SK-N-SH (cell line): ENCODE results near the gene ACTR1A. TPM values are rescaled to one million over a fixed set of nuclear protein-coding genes. Genes with fewer than 3 reads are reported as not detected.

Source experiments
- CTCF ChIA-PET: fragments of 300-600, 350-600 bp; formaldehyde crosslinking; extraction: SDS; loops from one replicate; lab custom pipeline; 2021; lab: Yijun Ruan, JAX
- POLR2A ChIA-PET: fragments of 350-600 bp; sonication (Branson Sonifier 250); formaldehyde crosslinking; extraction: SDS; loops from one replicate; lab custom pipeline; 2020; ENCODE audit warnings: antibody characterized with exemption, inconsistent platforms; lab: Yijun Ruan, JAX
- DNase-seq: peaks from one replicate; pipeline ENCODE4 v3.0.0; 2012
- H2AFZ ChIP-seq: fragments of 200-600 bp; sonication (generic); 2 replicates; pipeline ENCODE4 v1.8.1; 2016; ENCODE audit warnings: antibody characterized with exemption, mild to moderate bottlenecking, low read depth
- H3F3A ChIP-seq: fragments of 200-600 bp; sonication (generic); replicated peaks from 2 replicates; pipeline ENCODE3; 2016; ENCODE audit warnings: antibody characterized with exemption, mild to moderate bottlenecking; ENCODE audit not compliant: insufficient read depth
- H3K27ac ChIP-seq, 2 experiments: fragments of 200-500 bp in 1 of 2; fragments of 200-600 bp in 1 of 2; sonication (Bioruptor generic) in 1 of 2; sonication (generic), shearing (Covaris generic) in 1 of 2; 2 replicates each; pipeline versions ENCODE4 v1.5.1 to v1.6.1; 2014 to 2016; ENCODE audit warnings: low read depth in 2 of 2, inconsistent platforms in 1 of 2, low read length in 1 of 2, mild to moderate bottlenecking in 1 of 2, mixed read lengths in 1 of 2
- H3K27me3 ChIP-seq: fragments of 200-600 bp; sonication (generic), shearing (Covaris generic); 2 replicates; pipeline ENCODE4 v1.6.1; 2016; ENCODE audit warnings: mixed run types; ENCODE audit not compliant: insufficient read depth
- H3K36me3 ChIP-seq, 2 experiments: fragments of 200-500 bp in 1 of 2; fragments of 200-600 bp in 1 of 2; sonication (Bioruptor generic) in 1 of 2; sonication (generic) in 1 of 2; replicated peaks in 1 of 2; 2 replicates each; pipeline versions ENCODE3 to v1.5.1; 2014 to 2016; ENCODE audit warnings: low read length in 1 of 2, mild to moderate bottlenecking in 1 of 2; ENCODE audit not compliant: insufficient read depth in 2 of 2, control insufficient read depth in 1 of 2
- H3K4me1 ChIP-seq, 2 experiments: fragments of 200-500 bp in 1 of 2; fragments of 200-600 bp in 1 of 2; sonication (Bioruptor generic) in 1 of 2; sonication (generic), shearing (Covaris generic) in 1 of 2; 2 replicates each; pipeline versions ENCODE4 v1.5.1 to v1.6.1; 2014 to 2016; ENCODE audit warnings: low read depth in 1 of 2, low read length in 1 of 2, mixed run types in 1 of 2; ENCODE audit not compliant: insufficient read depth in 2 of 2, control insufficient read depth in 1 of 2
- H3K4me2 ChIP-seq: fragments of 200-600 bp; sonication (generic), shearing (Covaris generic); 2 replicates; pipeline ENCODE4 v1.6.1; 2017; ENCODE audit warnings: mixed run types
- H3K4me3 ChIP-seq, 2 experiments: fragments of 200-500 bp in 1 of 2; fragments of 200-600 bp in 1 of 2; sonication (Bioruptor generic) in 1 of 2; sonication (generic), shearing (Covaris generic) in 1 of 2; 2 replicates each; pipeline versions ENCODE4 v1.5.1 to v1.8.1; 2014 to 2016; ENCODE audit warnings: low read depth in 2 of 2, inconsistent platforms in 1 of 2, low read length in 1 of 2, mild to moderate bottlenecking in 1 of 2, mixed read lengths in 1 of 2, moderate library complexity in 1 of 2
- H3K79me2 ChIP-seq: fragments of 200-600 bp; sonication (generic); 2 replicates; pipeline ENCODE4 v1.8.1; 2017; ENCODE audit warnings: mild to moderate bottlenecking; ENCODE audit not compliant: insufficient read depth
- H3K9ac ChIP-seq: fragments of 200-600 bp; sonication (generic); 2 replicates; pipeline ENCODE4 v1.6.1; 2017; ENCODE audit warnings: mixed run types
- H3K9me2 ChIP-seq: fragments of 200-600 bp; sonication (generic); 2 replicates; pipeline ENCODE4 v1.6.1; 2017; ENCODE audit warnings: mixed run types
- H3K9me3 ChIP-seq: fragments of 200-600 bp; sonication (generic); 2 replicates; pipeline ENCODE4 v1.6.1; 2017; ENCODE audit warnings: mixed run types, mild to moderate bottlenecking, moderate library complexity
- H4K20me1 ChIP-seq: fragments of 200-600 bp; sonication (generic); 2 replicates; pipeline ENCODE4 v1.6.1; 2017; ENCODE audit warnings: mild to moderate bottlenecking, mixed run types; ENCODE audit not compliant: insufficient read depth
- EP300 ChIP-seq, 2 experiments: IDR thresholded peaks; 2 replicates each; pipeline versions ENCODE4 v1.4.0 to v1.6.1; 2012; ENCODE audit warnings: borderline replicate concordance in 1 of 2, low read depth in 1 of 2, low read length in 1 of 2
- FOSL2 ChIP-seq: IDR thresholded peaks from 2 replicates; pipeline ENCODE4 v1.4.0; 2012; ENCODE audit warnings: low read depth, mild to moderate bottlenecking, moderate library complexity, borderline replicate concordance
- FOXM1 ChIP-seq: IDR thresholded peaks from 2 replicates; pipeline ENCODE4 v1.4.0; 2012; ENCODE audit warnings: low read depth, mild to moderate bottlenecking
- GABPA ChIP-seq: IDR thresholded peaks from 2 replicates; pipeline ENCODE4 v1.4.0; 2012; ENCODE audit warnings: low read depth, mild to moderate bottlenecking
- GATA2 ChIP-seq: sonication (generic); formaldehyde crosslinking; IDR thresholded peaks from 2 replicates; pipeline ENCODE4 v1.5.0; 2020; ENCODE audit warnings: mild to moderate bottlenecking, missing genetic modification reagents
- IRF3 ChIP-seq: fragments of 150-350 bp; IDR thresholded peaks from 2 replicates; pipeline ENCODE4 v1.6.1; 2016; ENCODE audit warnings: mild to moderate bottlenecking, low read depth, low read length
- JUND ChIP-seq: IDR thresholded peaks from 2 replicates; pipeline ENCODE4 v1.4.0; 2012
- RAD21 ChIP-seq: IDR thresholded peaks from 2 replicates; pipeline ENCODE4 v1.6.1; 2012; ENCODE audit warnings: mild to moderate bottlenecking, low read length
- RCOR1 ChIP-seq: fragments of 150-350 bp; IDR thresholded peaks from 2 replicates; pipeline ENCODE4 v1.6.1; 2017; ENCODE audit warnings: antibody characterized with exemption, low read length
- RXRA ChIP-seq: IDR thresholded peaks from 2 replicates; pipeline ENCODE4 v1.4.0; 2012; ENCODE audit warnings: low read depth, mild to moderate bottlenecking, borderline replicate concordance
- SMC3 ChIP-seq: IDR thresholded peaks from 2 replicates; pipeline ENCODE4 v1.6.1; 2012; ENCODE audit warnings: low read depth, low read length, improper control_type of control experiment
- TCF12 ChIP-seq: IDR thresholded peaks from 2 replicates; pipeline ENCODE4 v1.4.0; 2012
- TEAD4 ChIP-seq: IDR thresholded peaks from 2 replicates; pipeline ENCODE4 v1.4.0; 2012; ENCODE audit warnings: mild to moderate bottlenecking, borderline replicate concordance; ENCODE audit not compliant: insufficient read depth
- ZBTB33 ChIP-seq: IDR thresholded peaks from 2 replicates; pipeline ENCODE4 v1.4.0; 2012; ENCODE audit warnings: low read depth, borderline replicate concordance
- WGBS: methylation state at CpG from one replicate; pipeline ENCODE4 v1.1.6; 2017; ENCODE audit warnings: low lambda C conversion rate; 5-methylcytosine and 5-hydroxymethylcytosine counted together
- polyA plus RNA-seq, 3 experiments: library from polyadenylated mRNA; depleted of rRNA; stranded (reverse); fragments of >200 nt; gene quantifications; 2 replicates each; pipeline ENCODE4 v1.2.3, GENCODE V29; 2012

Gene ACTR1A
- polyA plus RNA-seq, 1 of the 3 experiments (the other 2 are of a cell fraction) = 106 TPM

- no peak overlapping the region for H3K27ac ChIP-seq
- no peak overlapping the region for H3K4me3 ChIP-seq
- H3K27me3 ChIP-seq = no peaks in the 10 kb centered on the region
- H3K4me1 ChIP-seq = peaks cover 0 to 10% of the 10 kb centered on the region in 2 experiments; a peak in 2 of 4 replicates
- H3K9me2 ChIP-seq = no peaks in the 10 kb centered on the region
- ChIA-PET POLR2A (interaction anchor here (4.1 to 4.3 kb wide), 2 partner anchors 8 to 20 kb away, joined by 19 to 27 read pairs; partner anchors contain the start of gene CUEDC2), CTCF (interaction anchor here (2.6 to 5.3 kb wide), 3 partner anchors 31 to 131 kb away, joined by 6 to 25 read pairs (median 14); partner anchors contain the start of gene FBXL15)
- no peak overlapping the region for H3K4me2 ChIP-seq
- no peaks in the 10 kb centered on the region for H3K79me2 ChIP-seq
- H4K20me1 ChIP-seq = no peaks in the 10 kb centered on the region
- H3K36me3 ChIP-seq = no peaks in the 10 kb centered on the region
- no peaks in the 10 kb centered on the region for H3K9me3 ChIP-seq
- H2AFZ ChIP-seq = no peak overlapping the region
- H3K9ac ChIP-seq = no peak overlapping the region
- TF ChIP-seq JUND = peak; percentile 37; the same call in 1 of the 2 replicates
- peak; percentile 46; the same call in 1 of the 2 replicates for TF ChIP-seq FOSL2
- TF ChIP-seq SMC3 = no peak
- no peak for TF ChIP-seq RCOR1
- TF ChIP-seq GABPA = no peak
- TF ChIP-seq GATA2 (CRISPR knock-in tag) = no peak
- TF ChIP-seq RAD21 = no peak
- no peak for TF ChIP-seq IRF3
- no peak for TF ChIP-seq TEAD4
- TF ChIP-seq RXRA = no peak
- peaks cover 15% of the 10 kb centered on the region for H3F3A ChIP-seq
- WGBS = 50% methylated on average over 3 of the region's 3 CpGs
- DNase-seq = no peak
Observed at GRCh38 chr10:102452672-102453340, 49.7 kb downstream of the ACTR1A start.

- Histone ChIP-seq H3K9ac (peak within 1 kb of the TSS; percentile 49; the same call in 1 of the 2 replicates), H3K4me3 (peak within 1 kb of the TSS; percentile 62 to 71), H3K4me2 (peak within 1 kb of the TSS; percentile 80), H3K9me3 (no peaks in the 10 kb centered on the region), H2AFZ (peak within 1 kb of the TSS; percentile 96), H3K27me3 (no peaks in the 10 kb centered on the region), H3F3A (peaks cover 15% of the 10 kb centered on the region), H3K27ac (peak within 1 kb of the TSS in 1 of 2 experiments; percentile 31; a peak in 1 of 4 replicates), H3K4me1 (peaks cover 0 to 10% of the 10 kb centered on the region in 2 experiments; a peak in 2 of 4 replicates), H3K9me2 (no peaks in the 10 kb centered on the region), H3K79me2 (no peaks in the 10 kb centered on the region), H4K20me1 (no peaks in the 10 kb centered on the region), H3K36me3 (no peaks in the 10 kb centered on the region)
- TF ChIP-seq FOSL2 = no peak
- no peak for TF ChIP-seq ZBTB33
- no peak for TF ChIP-seq EP300 (IDR thresholded peaks at IDR 0.05; ENCODE audit: borderline replicate concordance in 1 of 2, low read depth in 1 of 2, low read length in 1 of 2)
- TF ChIP-seq TCF12 = no peak
- TF ChIP-seq RXRA = no peak
- TF ChIP-seq FOXM1 = no peak
- DNase-seq = no peak
- ChIA-PET CTCF (interaction anchor here (0.9 to 5.3 kb wide), 12 partner anchors 8 to 132 kb away, joined by 3 to 25 read pairs (median 5); partner anchors contain the start of genes CUEDC2, FBXL15 and SUFU), POLR2A (interaction anchor here (0.6 to 4.3 kb wide), 8 partner anchors 10 to 31 kb away, joined by 3 to 27 read pairs (median 5); partner anchors contain the start of genes CUEDC2 and FBXL15)
- WGBS = 60% methylated on average over 20 of the region's 28 CpGs
Observed at GRCh38 chr10:102451105-102451969, 51.2 kb downstream of the ACTR1A start, which contains the start of gene C10orf95. C10orf95 (minus strand) TSS chr10:102451543; CDS start chr10:102451093, 450 bp downstream.
